ENCODE results near the gene MACO1.

The MACO1 gene

DNA sequence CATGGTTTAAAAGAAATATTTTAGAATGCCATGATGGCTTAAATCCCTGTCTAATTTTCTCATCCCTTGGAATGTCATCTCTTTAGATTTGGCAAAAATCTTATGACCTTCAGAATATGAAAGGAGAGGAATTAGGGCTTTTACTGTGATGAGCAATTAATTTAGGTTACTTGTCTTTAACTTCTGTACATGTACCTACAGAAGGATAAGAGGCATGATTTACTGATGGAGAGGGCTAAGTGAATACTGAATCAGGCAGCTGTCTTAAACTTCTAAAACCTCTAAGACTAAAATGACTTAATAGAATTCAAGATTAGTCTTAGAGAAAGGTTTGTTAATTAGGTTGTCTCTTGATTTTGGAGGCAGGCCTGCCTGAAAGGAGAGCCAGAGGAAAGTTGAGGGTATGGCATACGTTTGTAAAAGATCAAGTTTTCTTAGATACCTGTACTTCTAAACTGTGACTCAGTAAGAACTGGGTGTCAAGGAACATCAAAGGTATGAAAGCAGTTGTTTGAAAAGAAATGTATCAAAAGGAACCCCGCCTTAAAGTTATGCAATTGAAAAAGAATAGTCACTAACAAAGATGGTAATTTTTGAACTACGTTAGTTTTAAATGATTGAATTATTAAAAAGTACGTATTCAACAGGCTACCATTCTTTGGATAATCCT lies 12.5 kb downstream of the MACO1 start:
- TF ChIP-seq TAF1 (IDR thresholded peaks at IDR 0.05; ENCODE audit: borderline replicate concordance, insufficient read depth, low read length) (no peak), SIN3A (IDR thresholded peaks at IDR 0.05; ENCODE audit: borderline replicate concordance, insufficient read depth, low read length) (no peak), POLR2AphosphoS5 (IDR thresholded peaks at IDR 0.05; ENCODE audit: low read depth, low read length) (no peak), FOXP2 (optimal IDR thresholded peaks at IDR 0.05; ENCODE audit: borderline replicate concordance, extremely low read depth, extremely low read length, insufficient read depth) (no peak)
- TF ChIP-seq, protein P1, sequence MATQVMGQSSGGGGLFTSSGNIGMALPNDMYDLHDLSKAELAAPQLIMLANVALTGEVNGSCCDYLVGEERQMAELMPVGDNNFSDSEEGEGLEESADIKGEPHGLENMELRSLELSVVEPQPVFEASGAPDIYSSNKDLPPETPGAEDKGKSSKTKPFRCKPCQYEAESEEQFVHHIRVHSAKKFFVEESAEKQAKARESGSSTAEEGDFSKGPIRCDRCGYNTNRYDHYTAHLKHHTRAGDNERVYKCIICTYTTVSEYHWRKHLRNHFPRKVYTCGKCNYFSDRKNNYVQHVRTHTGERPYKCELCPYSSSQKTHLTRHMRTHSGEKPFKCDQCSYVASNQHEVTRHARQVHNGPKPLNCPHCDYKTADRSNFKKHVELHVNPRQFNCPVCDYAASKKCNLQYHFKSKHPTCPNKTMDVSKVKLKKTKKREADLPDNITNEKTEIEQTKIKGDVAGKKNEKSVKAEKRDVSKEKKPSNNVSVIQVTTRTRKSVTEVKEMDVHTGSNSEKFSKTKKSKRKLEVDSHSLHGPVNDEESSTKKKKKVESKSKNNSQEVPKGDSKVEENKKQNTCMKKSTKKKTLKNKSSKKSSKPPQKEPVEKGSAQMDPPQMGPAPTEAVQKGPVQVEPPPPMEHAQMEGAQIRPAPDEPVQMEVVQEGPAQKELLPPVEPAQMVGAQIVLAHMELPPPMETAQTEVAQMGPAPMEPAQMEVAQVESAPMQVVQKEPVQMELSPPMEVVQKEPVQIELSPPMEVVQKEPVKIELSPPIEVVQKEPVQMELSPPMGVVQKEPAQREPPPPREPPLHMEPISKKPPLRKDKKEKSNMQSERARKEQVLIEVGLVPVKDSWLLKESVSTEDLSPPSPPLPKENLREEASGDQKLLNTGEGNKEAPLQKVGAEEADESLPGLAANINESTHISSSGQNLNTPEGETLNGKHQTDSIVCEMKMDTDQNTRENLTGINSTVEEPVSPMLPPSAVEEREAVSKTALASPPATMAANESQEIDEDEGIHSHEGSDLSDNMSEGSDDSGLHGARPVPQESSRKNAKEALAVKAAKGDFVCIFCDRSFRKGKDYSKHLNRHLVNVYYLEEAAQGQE (IDR thresholded peaks at IDR 0.05; ENCODE audit: insufficient read depth in 1 of 2, low read depth in 2 of 2, low read length in 2 of 2): no peak

DNA sequence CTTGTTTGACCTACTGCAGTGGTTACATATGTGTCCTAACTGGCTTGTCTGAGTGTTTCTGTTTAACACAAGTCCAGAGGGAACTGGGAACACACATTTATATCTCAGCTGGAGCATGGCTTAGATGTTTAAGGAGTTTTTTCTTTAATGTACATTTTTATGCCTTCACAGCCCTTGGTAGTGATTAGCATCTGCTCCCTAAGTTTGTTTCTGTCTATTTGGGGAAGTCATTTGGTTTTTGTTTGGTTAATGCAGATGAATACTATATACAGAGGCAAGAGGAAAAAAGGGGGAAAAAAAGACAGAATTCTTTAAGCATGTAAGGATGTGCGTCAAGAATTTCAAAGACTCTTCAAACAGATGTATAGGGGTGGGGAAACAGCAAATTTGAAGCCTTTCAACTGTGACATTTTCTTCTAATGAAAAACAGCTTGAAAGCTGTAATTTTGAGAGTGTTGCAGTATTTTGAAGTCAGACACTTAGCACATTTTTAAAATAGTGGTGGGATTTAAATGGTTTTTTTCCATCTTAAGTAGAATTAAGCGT lies 15.4 kb downstream of the MACO1 start:
- TF ChIP-seq FOXP2 (optimal IDR thresholded peaks at IDR 0.05; ENCODE audit: borderline replicate concordance, extremely low read depth, extremely low read length, insufficient read depth) (no peak), POLR2AphosphoS5 (IDR thresholded peaks at IDR 0.05; ENCODE audit: low read depth, low read length) (no peak), TAF1 (IDR thresholded peaks at IDR 0.05; ENCODE audit: borderline replicate concordance, insufficient read depth, low read length) (no peak)
- TF ChIP-seq, protein P1 (IDR thresholded peaks at IDR 0.05; ENCODE audit: insufficient read depth in 1 of 2, low read depth in 2 of 2, low read length in 2 of 2): no peak

DNA sequence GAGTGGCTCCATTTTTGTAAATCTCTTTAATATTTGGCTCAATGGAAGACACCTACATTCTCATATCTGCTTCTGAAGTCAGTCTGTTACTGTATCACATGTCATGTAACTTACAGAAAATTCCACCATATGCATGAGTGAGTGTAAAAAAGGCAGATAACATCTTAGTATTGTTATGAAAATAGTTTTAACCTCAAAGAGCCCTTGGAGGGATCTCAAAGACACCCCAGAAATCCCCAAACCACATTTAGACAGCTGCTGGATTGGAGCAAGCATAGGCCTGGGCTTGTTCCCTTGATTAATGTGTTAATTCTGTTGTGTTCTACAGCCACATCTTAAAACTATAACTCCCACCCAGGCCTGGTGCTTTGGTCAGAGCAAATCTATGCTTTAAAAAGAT lies 16.9 kb downstream of the MACO1 start:
- TF ChIP-seq POLR2AphosphoS5 (IDR thresholded peaks at IDR 0.05; ENCODE audit: low read depth, low read length): no peak
- no peak for TF ChIP-seq SIN3A (IDR thresholded peaks at IDR 0.05; ENCODE audit: borderline replicate concordance, insufficient read depth, low read length)
- TF ChIP-seq, protein P1 (IDR thresholded peaks at IDR 0.05; ENCODE audit: insufficient read depth in 1 of 2, low read depth in 2 of 2, low read length in 2 of 2): no peak
- no peak for TF ChIP-seq TAF1 (IDR thresholded peaks at IDR 0.05; ENCODE audit: borderline replicate concordance, insufficient read depth, low read length)
- TF ChIP-seq FOXP2 (optimal IDR thresholded peaks at IDR 0.05; ENCODE audit: borderline replicate concordance, extremely low read depth, extremely low read length, insufficient read depth): no peak

DNA sequence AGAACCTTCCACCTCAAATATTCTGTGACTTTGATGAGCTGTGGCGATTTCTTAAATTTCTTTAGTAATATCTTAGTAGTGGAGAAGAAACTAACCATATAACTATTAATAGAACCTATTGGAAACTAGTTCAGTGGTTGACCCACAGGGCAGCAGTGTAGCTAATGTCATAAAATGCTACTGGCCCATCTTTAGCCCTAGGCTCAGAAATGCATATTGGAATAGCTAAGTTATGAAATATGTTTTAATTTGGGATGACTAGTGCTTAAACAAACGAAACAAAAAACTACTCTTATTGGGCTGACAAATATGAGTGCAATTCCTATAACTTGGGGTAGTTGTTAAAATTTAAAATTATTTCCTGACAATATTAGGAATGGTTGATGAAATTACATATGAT lies 20.2 kb downstream of the MACO1 start:
- no peak for TF ChIP-seq SIN3A (IDR thresholded peaks at IDR 0.05; ENCODE audit: borderline replicate concordance, insufficient read depth, low read length)
- TF ChIP-seq POLR2AphosphoS5 (IDR thresholded peaks at IDR 0.05; ENCODE audit: low read depth, low read length): no peak
- no peak for TF ChIP-seq TAF1 (IDR thresholded peaks at IDR 0.05; ENCODE audit: borderline replicate concordance, insufficient read depth, low read length)
- TF ChIP-seq FOXP2 (optimal IDR thresholded peaks at IDR 0.05; ENCODE audit: borderline replicate concordance, extremely low read depth, extremely low read length, insufficient read depth): no peak
- TF ChIP-seq, protein P1 (IDR thresholded peaks at IDR 0.05; ENCODE audit: insufficient read depth in 1 of 2, low read depth in 2 of 2, low read length in 2 of 2): no peak

Measured in PFSK-1 (cell line).